Hepatic stellate cell (primary cell): ENCODE measurements around the gene DNAH6.

Experiments used
- DNase-seq: peaks from one replicate; pipeline ENCODE4 v3.0.0; 2011; ENCODE audit warnings: low spot score

DNAH6 gene

DNA sequence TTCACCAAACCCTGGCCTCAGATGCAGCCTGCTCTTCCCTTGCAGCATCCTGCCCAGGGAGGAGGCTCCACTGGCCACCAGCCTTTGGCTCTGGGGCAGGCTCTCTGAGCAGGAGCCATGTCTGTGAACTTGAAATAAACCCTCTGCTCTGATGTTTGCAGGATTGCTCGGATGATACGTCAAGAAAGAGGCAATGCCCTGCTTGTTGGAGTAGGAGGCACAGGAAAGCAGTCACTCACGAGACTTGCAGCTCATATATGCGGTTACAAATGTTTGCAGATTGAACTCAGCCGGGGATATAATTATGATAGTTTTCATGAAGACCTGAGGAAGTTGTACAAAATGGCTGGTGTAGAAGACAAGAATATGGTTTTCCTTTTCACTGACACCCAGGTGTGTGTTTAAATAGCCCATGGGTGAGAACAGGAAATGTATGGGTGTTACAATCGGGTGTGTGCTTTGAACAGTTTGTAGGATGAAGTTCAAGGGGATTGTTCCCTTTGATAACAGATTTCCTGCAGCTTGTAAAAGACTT is 177.9 kb downstream of the DNAH6 start:
- DNase-seq = no peak

DNA sequence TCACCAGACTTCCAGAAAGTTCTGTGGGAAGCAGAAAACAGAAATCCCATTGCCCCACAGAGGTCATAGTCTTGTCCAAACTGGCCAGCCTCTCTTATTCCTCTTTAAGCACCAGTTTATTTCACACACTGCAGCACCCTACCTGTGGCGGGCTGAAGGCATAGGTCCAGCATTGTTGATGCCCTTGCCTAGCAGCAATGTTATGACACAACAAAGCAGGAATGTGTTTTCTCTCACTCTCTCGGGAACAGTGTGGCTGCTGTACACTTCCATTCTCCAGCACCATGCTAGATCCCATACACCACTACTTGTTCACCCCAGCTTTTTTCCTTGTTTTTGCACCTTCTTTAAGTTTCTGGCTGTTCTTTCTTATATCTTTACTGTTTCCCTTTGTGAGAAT is 181.6 kb downstream of the DNAH6 start:
- no peak for DNase-seq

DNA sequence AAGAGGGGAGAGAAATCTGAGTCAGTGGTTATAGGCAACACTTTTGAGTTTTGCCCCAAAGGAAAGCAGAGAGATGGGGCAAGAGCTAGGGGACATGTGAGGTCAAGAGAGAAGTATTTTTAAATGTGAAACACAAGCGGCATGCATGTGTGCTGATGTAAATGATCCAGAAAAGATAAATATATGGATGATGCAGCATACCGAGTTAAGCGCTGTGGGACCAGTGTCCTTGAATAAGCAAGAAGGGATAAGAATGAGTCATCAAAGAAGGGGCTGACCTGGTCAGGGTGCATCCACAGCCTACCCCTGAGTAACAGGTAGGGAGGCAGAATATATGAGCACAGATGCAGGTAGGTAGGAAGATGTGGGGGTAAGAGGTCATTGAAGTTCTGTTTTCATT is 183.7 kb downstream of the DNAH6 start:
- no peak for DNase-seq

DNA sequence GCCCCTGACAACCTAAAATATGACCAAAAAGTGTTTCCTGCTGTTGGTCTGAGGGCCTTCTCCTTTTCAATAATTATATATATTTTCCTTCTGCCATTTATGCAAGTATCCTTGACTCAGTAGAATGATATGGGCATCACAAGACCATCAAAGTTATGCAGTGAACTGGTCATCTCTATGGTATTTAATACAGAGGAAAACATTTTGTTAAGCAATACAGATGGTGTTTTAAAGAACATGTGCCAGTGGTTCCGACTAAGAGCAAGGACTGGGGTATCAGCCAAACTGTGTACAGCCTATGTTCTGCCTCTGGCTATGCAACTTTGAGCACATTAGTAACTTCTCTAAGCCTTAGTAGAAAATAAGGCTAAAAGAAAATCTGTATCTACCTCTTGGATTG is 185.6 kb downstream of the DNAH6 start:
- DNase-seq = peak; percentile 50

DNA sequence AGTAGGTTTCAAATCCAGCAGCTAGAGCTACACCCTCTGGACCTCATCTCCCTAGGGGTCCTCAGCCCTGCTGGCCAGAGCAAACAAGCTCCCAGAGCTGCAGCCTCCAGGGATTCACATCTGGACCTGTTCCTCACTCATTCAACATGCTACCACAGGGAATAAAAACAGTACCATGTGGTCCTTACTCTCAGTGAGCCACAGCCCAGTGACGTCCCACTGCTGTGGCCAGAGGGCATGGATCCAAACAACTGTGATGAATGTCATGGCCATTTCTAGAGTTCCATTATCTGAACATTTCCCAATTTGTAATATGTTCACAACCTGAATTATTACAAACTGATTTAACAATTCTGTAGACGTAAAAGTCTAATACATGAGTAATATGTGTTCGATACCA is 186.6 kb downstream of the DNAH6 start:
- no peak for DNase-seq

DNA sequence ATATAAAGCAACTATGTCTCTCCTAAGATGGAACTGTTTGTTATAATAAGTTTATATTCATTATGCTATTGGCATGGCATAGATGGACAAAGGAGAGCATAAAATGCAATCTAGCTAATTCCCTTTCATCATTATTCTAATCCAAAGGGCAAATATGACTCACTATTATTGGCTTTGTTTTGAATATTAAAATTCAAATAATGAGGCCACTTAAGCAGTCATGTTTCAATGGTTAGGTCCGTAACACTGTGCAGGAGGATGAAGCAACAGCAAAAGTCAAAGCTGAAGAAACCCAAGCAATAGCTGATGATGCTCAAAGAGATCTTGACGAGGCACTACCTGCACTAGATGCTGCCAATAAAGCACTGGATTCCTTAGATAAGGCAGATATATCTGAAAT is 187.5 kb downstream of the DNAH6 start:
- no peak for DNase-seq

DNA sequence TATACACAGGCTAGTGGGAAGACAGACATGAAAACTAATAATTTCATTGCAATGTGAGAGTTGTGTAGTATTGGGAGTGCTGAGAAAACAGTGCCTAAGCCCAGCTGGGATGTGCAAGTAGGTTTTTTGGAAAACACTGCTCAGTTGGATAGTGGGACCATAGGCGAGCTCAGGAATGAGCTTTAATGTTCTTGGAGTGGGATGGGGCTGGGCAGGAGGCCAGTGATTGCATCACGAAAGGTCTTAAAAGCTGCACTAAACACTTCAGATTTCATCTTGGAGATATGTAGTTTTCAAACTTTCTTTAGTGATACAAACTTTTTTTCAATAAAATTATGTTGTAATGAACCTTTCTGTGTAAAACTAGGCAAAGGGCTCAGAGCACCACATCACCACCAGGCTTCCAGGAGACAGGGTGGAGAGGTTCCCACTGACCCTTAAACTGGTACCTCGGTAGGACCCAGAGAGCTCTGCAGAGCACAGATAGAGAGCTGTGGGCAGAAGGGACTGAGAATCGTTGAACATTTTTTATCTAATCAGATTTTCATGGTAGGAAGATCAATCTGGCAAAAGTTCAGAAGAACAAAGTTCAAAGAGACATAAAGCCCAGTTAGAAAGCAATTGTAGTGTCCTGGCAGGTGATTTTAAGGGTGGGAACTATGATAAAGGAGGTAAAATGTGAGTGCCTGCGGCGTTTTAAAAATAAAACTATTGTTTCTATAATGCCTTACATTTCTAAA is 188.4 kb downstream of the DNAH6 start:
- DNase-seq = no peak

DNA sequence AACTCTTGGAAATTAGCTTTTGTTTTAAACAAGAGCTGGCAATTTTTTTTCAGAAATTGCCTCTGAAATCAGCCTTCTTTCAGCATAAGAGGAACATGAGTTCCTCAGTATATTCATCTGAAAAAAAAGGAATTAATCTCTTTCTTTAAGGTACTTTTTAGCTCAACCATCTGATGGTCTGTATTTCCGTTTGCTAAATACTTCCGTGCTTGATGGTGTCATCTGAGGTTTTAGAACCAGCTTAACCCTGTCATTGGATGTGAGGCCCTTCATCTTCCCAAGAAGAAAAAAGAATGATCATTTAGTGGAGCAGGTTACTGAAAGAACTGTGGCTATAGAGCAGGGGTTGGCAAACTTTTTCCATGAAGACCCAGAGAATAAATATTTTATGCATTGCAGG is 189.6 kb downstream of the DNAH6 start:
- DNase-seq = no peak

DNA sequence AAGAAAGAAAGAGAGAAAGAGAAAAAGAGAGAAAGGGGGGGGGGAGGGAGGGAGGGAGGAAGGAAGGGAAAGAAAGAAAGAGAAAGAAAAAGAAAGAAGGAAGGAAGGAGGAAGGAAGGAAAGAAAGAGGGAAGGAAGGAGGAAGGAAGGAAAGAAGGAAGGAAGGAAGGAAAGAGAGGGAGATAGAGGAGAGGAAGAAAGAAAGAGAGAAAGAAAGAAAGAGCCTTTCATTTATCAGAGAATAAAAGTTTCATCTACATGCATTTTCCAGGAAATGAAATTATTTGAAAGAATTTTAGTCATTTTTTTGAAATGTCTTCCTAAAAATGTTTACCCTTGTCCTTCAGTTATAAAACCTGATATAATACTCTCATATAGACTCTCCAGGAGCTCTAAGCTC is 192.1 kb downstream of the DNAH6 start:
- DNase-seq = no peak

DNA sequence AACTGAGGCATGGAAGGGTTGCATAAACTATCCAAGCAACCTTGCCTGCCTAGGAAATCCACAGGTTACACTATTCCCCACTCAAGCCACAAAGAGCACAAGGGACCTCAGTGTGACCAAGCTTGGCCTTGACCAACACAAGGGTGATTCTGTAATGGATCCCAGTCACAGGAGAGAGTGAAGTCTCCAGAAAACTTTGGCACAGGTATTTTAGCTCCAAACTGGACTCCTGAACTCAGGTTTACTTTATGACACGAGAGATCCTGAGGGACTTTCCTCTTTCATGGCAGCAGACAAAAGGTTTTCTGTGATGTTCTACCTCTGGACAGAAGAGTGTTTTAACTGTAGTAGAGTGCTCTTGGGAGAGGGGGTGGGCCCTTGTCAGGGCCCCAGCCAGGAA is 195.4 kb downstream of the DNAH6 start:
- no peak for DNase-seq

DNA sequence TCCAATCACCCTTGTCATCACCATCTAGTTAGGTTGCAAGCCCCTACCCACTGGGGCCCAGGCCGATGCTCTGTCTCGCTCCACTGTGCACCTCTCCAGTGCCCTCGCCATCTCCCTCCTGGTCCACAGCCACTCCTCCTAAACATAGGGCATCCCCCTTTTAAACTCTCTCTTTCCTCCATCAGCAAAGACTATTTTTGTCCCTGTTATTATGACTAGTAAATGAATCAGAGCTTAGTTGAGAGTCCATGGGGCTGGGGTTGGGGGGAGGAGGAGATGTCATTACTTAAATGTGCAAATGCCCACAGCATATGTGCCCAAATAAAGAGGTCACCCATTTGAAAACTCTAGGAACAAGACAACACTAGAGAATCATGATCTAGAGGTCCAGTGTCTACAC is 197.1 kb downstream of the DNAH6 start:
- peak; percentile 19 for DNase-seq

DNA sequence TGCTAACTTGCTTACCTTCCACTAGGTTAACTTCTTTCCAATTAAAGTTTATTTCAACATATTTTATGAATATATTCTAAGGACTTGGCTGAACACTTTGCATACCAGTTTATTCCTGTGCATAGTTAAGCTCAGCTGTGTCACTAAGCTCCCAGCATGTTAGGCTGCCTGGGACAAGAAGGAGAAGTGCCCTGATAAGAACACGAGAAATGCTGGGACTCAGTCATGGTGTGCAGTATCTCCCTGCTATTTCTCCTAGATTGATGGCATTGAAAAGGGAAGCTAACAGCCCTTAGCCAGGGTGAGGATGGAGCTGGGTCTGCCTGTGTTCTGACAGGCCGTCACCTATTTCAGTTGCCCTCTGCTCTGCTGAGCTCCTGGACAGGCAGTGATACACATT is 200.3 kb downstream of the DNAH6 start:
- DNase-seq = no peak

DNA sequence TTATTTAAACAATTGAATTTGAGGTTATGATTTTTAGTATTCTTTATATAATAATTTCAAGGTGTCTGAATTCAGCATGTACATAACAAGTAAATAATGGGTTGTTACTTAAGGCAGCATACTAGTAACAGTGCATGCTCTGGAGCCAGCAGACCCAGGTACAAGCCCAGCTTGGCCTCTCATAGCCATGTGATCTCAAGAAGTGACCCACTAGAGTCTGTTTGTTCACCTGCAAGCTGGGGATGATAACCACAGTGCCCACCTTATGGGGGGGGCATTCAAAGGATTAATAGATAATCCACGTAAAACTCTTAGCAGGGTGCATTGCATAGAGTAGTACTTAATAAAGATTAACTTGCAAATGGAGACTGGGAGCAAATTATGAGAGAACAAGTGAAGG is 201.0 kb downstream of the DNAH6 start:
- DNase-seq = no peak

DNA sequence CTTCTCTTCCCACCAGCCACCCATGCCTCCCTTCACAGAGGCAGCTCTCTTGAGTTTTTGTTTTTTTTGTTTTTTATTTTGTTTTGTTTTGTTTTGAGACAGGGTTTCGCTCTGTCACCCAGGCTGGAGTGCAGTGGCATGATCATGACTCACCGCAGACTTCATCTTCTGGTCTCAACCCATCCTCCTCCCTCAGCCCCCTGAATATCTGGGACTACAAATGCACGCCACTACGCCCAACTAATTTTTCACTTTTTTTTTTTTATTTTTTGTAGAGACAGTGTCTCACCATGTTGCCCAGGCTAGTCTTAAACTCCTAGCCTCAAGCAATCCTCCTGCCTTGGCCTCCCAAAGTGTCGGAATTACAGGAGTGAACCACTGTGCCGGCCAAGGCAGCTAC is 203.1 kb downstream of the DNAH6 start:
- DNase-seq = no peak

DNA sequence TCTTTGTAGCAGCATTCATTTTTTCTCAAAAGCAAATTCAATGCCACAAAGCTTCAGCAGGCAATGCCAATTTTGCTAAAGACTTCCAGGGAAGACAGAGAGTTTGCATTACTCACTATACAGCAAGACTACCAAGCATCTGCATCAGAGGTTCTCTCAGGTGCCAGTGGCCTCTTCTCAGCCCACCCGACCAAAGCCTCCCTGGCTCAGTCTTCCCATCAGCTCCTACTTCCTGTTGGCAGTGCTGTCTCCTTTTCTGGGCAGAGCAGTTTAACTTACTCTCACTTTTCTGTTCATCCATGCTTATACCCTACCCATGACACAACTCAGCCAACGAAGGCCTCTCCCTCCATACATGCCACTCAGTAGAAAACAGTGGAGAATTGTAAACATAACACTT is 207.5 kb downstream of the DNAH6 start:
- DNase-seq = no peak

DNA sequence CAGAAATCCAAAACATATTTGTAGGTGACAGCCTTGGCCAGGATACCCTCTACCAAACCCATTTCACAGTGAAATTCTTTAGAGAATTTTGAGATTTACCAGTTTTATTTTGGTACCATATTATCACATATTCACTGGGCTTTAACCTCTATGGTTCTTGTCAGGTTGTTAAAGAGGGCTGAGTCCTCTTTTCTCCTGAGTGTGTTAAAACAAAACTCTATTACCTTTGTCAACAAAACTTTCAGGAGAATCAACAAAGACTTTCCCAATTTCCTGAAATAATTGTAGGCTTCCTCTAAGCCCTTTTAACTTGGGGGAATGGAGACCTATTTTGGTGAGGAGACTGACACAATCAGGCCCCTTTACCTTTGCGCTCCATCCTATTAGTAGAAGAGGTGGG is 209.4 kb downstream of the DNAH6 start:
- no peak for DNase-seq

DNA sequence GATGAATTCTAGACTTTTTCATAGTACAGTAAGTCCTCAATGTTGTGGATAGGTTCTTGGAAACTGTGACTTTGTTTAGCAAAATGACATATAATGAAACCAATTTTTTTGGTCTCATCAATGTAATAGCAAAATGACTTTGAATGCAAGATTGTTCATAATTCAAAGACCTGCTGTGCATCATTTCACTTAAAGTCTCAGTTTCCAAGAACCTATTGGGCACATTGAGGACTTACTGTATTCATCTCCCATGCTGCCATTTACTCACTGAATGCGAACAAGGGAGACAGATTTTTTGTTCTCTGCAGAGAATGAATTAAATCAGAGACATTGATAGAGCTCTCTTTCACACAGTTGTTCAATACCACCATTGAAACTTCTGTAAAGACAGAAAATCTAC is 211.0 kb downstream of the DNAH6 start:
- DNase-seq = no peak

DNA sequence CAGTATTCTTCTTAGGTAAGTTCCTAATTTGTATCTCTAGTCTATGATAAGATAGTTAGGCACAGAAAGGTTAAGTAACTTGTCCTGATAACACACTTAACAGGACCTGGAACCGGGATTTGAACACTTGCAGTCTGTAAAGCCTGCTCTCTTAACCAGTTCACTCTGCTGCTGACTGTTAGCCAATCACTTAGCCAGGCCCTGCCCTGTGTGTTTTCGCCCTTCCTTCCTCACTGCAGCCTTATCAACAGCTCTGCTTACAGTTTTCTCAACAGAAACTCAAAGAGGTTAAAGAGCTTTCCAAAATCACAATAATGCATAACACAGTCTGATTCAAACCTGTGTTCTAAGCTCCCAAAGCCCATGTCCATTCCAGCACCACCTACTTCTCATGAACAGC is 212.9 kb downstream of the DNAH6 start:
- no peak for DNase-seq

DNA sequence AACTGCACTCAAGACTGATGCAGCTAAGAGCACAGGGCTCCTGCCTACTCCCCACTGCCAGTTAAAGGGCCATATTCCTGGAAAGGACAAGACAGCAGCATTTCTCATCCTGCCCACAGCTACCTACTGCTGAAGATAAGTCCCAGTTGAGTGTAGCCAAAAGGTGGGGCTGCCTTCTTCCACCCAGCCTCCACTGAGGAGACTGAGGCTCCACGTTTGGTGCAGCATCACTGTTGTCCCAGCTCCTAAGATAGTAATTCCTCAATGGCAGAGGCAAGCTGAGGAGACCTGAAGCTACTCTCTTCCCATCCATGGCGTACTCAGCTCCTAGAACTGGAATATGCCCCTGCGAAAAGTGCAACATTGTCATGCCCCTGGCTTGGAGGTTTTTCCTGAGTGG is 214.9 kb downstream of the DNAH6 start:
- no peak for DNase-seq

DNA sequence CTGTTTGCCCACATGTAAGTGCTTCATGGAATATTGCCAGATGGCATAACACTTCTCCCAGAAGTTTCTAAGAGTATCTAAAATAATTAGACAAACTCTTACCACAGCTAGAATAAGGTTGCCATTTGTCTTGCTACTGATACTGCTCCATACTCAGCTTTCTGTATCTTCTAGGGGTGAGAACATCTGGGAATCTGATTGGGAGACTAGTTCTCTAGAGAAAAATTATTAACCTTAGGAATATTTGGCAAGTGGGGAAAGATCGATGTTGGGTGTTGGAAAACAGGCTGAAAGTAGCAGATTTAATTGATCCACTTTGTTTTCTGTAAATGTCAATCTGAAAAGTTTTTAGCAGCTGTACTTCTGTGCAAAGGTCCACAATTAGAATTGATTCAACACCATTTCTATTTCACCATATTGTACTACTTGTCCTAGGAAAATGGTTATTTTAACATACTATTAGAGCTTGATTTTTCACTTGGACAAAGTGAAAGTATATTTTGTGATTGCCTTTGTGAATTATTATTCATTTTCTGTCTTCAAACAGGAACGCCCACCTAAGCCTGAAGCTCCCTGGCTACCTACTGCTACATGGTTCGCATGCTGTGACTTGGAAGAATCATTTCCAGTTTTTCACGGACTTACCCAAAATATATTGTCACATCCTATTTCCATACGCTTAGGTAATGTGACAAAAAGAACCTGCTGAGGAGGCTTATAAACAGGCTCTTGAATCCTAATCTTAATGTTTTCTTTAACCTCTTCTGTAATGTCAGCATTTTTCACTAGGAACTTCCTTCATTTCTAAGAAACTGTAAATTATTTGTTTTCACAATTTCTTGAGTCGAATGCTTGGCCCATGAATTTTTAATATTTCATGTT is 216.8 kb downstream of the DNAH6 start:
- no peak for DNase-seq

DNA sequence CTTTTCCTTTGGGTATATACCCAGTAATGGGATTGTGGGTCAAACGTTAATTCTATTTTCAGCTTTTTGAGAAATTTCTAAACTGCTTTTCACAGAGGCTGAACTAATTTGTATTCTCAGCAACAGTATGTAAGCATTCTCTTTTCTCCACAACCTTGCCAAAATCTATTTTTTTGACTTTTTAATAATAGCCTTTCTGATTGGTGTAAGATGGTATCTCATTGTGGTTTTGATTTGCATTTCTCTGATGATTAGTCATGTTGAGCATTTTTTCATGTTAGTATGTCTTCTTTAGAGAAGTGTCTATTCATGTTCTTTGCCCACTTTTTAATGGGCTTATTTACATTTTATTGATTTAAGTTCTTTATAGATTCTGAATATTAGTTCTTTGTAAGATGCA is 219.1 kb downstream of the DNAH6 start:
- no peak for DNase-seq

DNA sequence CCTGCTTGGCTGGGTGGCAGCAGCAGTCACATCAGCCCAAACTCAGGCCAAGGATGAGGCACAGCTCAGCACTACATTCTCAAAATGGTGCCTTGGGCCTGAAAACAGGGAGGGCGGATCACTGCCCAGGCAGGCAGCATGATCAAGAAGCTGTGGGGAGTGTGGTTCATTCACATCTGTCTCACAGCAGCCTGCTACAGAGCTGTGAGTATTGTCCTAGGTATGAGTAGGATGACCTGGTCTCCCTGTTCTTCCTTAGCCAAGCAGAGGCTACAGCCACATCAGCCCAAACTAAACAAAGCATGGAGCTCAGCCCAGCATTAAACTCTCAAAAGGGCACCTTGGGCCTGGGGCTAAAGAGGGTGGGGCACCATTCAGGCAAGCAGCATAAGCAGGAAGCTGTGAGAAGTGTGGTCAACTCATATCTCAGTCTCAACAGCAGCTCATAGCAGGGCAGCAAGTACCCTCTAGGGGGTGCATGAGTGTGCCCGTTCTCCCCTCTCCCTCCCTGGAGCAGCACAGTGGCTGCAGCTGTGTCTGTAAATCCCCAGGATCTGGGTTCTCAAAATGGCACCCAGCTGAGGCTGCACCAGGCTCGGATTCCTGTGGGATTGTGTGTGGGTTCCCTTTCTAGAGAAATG is 225.0 kb downstream of the DNAH6 start:
- no peak for DNase-seq

DNA sequence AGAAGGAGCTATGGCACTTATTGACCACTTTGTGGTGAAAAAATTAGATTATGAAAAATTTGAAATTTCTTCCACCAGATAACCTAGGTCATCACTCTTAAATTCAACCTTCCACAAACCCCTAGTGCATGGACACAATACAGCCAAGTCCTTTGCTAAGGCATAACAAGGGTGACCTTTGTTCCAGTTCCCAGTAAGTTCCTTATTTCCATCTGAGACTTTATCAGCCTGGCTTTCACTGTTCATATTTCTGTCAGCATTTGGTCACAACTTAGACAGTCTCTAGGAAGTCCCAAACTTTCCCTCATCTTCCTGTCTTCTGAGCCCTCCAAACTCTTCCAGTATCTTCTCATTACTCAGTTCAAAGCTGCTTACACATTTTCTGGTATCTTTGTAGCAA is 232.0 kb downstream of the DNAH6 start:
- no peak for DNase-seq
